ENCODE results near the gene ZNHIT1.

Gene ZNHIT1

DNA sequence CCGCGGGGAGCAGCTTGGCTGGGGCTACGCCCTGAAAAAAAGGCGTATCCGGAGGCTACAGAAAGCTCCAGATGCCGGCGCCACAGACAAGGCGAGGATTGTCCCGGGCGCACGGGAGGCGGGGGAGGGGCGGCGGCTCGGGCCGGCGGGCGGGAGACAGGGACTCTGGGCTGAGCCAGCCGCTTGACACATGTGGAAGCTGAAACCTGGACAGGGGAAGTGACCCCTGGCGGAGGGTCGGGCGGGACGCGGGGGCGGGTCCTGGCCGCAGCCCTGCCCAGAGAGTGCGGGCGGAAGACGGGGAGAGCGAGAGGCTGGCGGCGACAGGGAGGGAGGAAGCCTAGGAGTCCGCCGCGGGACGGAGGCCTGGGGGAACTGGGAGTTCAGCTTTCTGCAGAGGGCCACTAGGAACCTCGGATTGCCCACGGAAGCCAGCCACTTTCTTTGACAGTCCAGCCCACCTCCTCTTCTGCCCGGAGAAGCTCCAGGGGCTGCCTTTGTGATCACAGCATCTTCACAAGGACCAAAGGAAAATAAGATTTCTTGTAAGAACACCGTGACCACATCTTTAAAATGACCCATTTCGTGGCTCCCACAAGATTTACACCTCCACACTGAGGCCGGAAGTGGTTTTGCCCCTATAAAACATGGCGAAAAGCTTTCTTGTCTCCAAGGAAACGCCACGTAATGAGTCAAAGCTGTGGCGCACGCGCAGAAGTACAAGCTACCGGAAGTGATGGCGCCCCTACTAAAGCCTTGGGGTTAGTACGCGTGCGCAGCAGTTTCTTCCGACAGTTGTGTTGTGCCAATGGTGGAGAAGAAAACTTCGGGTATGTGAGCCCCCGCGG lies at the start of gene ZNHIT1, which contains the start of gene PLOD3:
ZNHIT1 (plus strand) TSS at position 778 of the 848 bp plus-strand sequence; CDS start at position 809, 31 bp downstream.
PLOD3 (minus strand) TSS at position 194 of the 848 bp plus-strand sequence. CDS start 307 bp downstream, outside the sequence.
- Histone ChIP-seq H3K9me3 (ENCODE audit: low read length) (no peaks in the 10 kb centered on the region), H3K27me3 (ENCODE audit: control insufficient read depth in 1 of 2, insufficient read depth in 2 of 2, low read length in 2 of 2) (no peaks in the 10 kb centered on the region), H3K4me3 (ENCODE audit: low read depth in 1 of 2, low read length in 2 of 2) (peak within 1 kb of the TSS; percentile 91 to 99), H3K27ac (ENCODE audit: low read depth, low read length) (peak within 1 kb of the TSS; percentile 95), H3K36me3 (ENCODE audit: insufficient read depth, low read length) (peaks cover 16% of the 10 kb centered on the region), H3K4me1 (ENCODE audit: insufficient read depth, low read length) (peaks cover 24% of the 10 kb centered on the region), H3K9ac (ENCODE audit: low read length) (peak within 1 kb of the TSS; percentile 75)

DNA sequence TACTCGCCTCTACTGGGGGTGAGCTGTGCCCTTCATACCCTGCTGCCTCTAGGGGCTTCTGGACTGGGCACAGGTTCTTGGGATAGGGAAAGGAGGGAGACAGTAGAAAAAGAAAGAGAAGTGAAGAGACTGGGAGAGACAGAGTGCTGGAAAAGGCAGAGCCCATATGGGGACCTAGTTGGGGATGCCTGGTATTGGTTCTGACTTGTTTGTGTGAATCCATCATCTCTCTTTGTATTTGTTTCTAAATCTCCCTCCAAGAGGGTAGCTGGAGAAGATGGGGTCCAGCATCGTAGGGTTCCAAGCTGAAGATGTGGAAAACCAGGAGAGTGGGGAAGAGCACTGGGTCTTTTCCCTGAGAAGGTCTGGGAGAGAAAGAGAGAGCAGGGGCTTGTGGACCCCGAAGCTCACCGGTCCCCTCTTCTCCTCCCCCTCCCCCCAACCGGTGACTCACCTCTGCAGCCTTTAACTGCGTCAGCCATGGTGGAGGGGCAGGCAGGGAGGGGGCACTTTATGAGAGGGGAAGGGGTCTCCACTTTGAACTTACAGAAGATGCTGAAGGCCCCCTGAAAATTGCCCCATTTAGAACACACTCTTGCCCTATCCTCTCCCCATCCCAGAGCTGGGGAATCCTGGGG lies 49.4 kb upstream of the ZNHIT1 start:
- H3K4me1 ChIP-seq (ENCODE audit: insufficient read depth, low read length), result peaks cover 17% of the 10 kb centered on the region
- no peaks in the 10 kb centered on the region for H3K9me3 ChIP-seq (ENCODE audit: low read length)
- no peak overlapping the region for H3K9ac ChIP-seq (ENCODE audit: low read length)
- peaks cover 75 to 99% of the 10 kb centered on the region in 2 donors for H3K27me3 ChIP-seq (ENCODE audit: control insufficient read depth in 1 of 2, insufficient read depth in 2 of 2, low read length in 2 of 2)
- no peaks in the 10 kb centered on the region for H3K36me3 ChIP-seq (ENCODE audit: insufficient read depth, low read length)
- no peak overlapping the region for H3K27ac ChIP-seq (ENCODE audit: low read depth, low read length)
- no peak overlapping the region for H3K4me3 ChIP-seq (ENCODE audit: low read depth in 1 of 2, low read length in 2 of 2)

DNA sequence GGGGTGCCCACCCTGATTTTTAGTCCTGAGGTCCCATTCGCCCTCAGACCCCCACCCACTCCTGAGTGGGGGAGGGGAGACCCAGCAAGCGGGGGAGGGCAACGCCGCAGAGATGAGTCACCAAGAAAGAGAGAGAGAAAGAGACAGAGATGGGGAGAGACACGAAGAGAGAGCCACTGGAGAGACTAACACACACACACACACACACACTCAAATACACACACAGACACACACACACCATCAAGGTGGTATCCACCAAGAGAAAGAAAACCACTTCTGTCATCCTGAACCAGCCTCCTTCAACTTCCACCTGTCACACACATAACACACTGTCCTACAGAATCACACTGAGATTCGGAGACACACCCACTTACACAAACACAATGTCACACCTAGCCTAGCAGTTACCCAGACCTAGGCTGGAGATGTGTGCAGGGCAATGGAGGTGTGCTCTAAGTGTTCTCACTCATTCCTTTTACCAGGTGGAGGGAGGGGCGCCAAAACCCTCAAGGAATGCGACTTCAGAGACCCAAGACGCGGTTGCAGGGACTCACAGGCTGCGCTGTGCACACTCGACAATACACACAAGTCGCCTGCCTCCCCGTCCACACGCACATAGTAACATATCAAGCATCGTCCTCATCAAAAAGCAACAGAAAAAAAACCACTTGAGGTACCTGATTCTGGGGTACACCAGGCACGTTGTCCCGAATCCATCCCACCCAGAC lies 48.7 kb upstream of the ZNHIT1 start:
- no peak overlapping the region for H3K9ac ChIP-seq (ENCODE audit: low read length)
- H3K36me3 ChIP-seq (ENCODE audit: insufficient read depth, low read length), result no peaks in the 10 kb centered on the region
- H3K4me3 ChIP-seq (ENCODE audit: low read depth in 1 of 2, low read length in 2 of 2), result no peak overlapping the region
- H3K27me3 ChIP-seq (ENCODE audit: control insufficient read depth in 1 of 2, insufficient read depth in 2 of 2, low read length in 2 of 2), result peaks cover 82 to 99% of the 10 kb centered on the region in 2 donors
- no peaks in the 10 kb centered on the region for H3K9me3 ChIP-seq (ENCODE audit: low read length)
- peaks cover 17% of the 10 kb centered on the region for H3K4me1 ChIP-seq (ENCODE audit: insufficient read depth, low read length)
- no peak overlapping the region for H3K27ac ChIP-seq (ENCODE audit: low read depth, low read length)

DNA sequence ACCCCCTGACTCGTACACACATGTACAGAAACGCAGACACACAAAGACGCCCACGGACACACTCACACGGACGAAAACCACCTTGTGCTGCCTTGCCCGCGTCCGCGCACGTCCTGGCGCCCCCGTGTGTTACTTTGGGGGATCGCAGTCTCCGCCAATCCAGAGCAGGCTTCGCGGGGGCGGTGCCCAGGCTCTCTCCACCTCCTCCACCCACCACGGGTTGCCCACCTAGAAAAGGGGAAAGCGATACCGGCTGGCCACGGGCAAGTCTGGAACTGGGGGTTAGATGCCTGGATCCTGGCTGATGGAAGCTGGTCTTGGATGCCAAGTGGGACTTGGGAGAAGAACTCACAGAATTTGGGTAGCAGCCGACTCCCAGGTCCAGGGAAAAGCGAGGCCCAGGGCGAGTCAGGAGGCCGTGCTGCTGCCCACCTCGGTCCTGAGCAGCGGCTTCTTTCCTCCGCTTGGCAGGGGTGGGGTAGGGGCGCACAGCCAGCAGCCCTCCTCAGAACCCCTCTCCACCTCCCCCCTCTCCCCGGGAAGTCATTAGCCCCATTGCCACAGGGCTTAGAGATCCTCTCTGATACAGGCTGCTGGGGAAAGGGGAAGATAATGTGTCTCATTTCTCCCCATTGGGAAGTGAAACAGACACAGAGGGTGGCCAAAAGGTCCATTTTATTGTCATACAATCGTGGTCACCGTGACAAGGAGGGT lies 48.0 kb upstream of the ZNHIT1 start:
- Histone ChIP-seq H3K36me3 (ENCODE audit: insufficient read depth, low read length) (no peaks in the 10 kb centered on the region), H3K4me3 (ENCODE audit: low read depth in 1 of 2, low read length in 2 of 2) (no peak overlapping the region), H3K27me3 (ENCODE audit: control insufficient read depth in 1 of 2, insufficient read depth in 2 of 2, low read length in 2 of 2) (peaks cover 80 to 96% of the 10 kb centered on the region in 2 donors), H3K9ac (ENCODE audit: low read length) (no peak overlapping the region), H3K9me3 (ENCODE audit: low read length) (no peaks in the 10 kb centered on the region), H3K27ac (ENCODE audit: low read depth, low read length) (no peak overlapping the region), H3K4me1 (ENCODE audit: insufficient read depth, low read length) (peaks cover 15% of the 10 kb centered on the region)

DNA sequence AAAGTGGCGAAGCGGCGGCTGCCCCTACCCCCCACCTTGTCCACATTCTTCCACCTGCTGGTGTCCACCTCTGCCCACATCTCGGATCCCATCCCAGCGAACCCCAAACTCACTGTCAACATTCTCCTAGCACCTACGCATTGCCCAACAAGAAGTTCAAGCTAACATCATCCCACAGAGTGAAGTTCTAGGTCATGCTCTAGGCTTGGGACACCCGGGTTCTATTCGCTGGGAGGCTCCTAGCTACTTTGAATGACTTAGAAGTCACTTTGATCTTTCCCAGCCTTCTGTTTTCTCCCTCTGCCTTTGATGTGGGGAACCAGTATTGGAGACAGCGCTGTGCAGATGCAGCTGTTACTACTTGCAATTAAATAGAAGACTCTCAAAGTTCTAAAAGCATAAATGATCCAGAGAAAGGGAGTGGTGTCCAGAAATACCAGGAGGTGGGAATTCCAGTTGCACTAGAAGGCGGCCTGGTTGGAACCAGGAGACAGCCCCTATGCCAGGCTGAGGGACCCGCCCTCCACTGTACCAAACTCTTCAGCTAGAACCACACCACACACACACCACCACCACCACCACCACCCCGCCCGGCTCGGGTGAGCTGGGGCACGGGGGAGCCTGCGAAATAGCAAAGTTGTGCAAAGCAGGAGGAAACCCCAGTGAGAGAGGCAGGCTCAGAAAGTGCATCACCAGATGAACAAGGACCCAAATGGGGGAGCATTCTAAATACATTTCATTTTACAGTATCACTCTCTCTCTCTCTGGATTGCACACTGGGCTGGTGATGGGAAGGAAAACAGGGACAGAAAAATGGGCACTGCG lies 47.1 kb upstream of the ZNHIT1 start:
- H3K27me3 ChIP-seq (ENCODE audit: control insufficient read depth in 1 of 2, insufficient read depth in 2 of 2, low read length in 2 of 2), result peaks cover 75 to 96% of the 10 kb centered on the region in 2 donors
- H3K9me3 ChIP-seq (ENCODE audit: low read length), result no peaks in the 10 kb centered on the region
- H3K36me3 ChIP-seq (ENCODE audit: insufficient read depth, low read length), result no peaks in the 10 kb centered on the region
- peaks cover 9% of the 10 kb centered on the region for H3K4me1 ChIP-seq (ENCODE audit: insufficient read depth, low read length)
- H3K9ac ChIP-seq (ENCODE audit: low read length), result no peak overlapping the region
- no peak overlapping the region for H3K27ac ChIP-seq (ENCODE audit: low read depth, low read length)
- H3K4me3 ChIP-seq (ENCODE audit: low read depth in 1 of 2, low read length in 2 of 2), result no peak overlapping the region

DNA sequence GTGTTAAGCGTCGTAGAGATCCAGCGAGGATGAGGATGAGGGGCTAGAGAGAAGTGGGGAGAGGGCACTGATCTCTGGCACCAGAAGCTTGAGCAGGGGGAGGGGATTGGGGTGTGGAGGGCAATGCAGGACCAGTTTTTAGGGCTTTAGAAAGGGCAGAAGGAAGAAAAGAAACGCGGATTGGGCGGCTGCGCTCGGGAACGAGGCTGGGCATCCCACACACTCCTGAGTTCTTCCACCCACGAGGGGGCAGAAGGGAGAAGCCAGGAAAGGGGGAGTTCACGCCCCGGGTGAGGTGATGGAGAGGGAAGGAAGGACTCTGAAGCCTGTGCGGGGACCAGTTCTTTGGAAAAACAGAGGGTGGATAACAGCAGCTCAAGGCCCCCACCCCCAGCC lies 46.5 kb upstream of the ZNHIT1 start:
- peaks cover 73 to 96% of the 10 kb centered on the region in 2 donors for H3K27me3 ChIP-seq (ENCODE audit: control insufficient read depth in 1 of 2, insufficient read depth in 2 of 2, low read length in 2 of 2)
- H3K9me3 ChIP-seq (ENCODE audit: low read length), result no peaks in the 10 kb centered on the region
- no peak overlapping the region for H3K27ac ChIP-seq (ENCODE audit: low read depth, low read length)
- no peak overlapping the region for H3K4me3 ChIP-seq (ENCODE audit: low read depth in 1 of 2, low read length in 2 of 2)
- no peak overlapping the region for H3K9ac ChIP-seq (ENCODE audit: low read length)
- no peaks in the 10 kb centered on the region for H3K36me3 ChIP-seq (ENCODE audit: insufficient read depth, low read length)
- H3K4me1 ChIP-seq (ENCODE audit: insufficient read depth, low read length), result peaks cover 6% of the 10 kb centered on the region

DNA sequence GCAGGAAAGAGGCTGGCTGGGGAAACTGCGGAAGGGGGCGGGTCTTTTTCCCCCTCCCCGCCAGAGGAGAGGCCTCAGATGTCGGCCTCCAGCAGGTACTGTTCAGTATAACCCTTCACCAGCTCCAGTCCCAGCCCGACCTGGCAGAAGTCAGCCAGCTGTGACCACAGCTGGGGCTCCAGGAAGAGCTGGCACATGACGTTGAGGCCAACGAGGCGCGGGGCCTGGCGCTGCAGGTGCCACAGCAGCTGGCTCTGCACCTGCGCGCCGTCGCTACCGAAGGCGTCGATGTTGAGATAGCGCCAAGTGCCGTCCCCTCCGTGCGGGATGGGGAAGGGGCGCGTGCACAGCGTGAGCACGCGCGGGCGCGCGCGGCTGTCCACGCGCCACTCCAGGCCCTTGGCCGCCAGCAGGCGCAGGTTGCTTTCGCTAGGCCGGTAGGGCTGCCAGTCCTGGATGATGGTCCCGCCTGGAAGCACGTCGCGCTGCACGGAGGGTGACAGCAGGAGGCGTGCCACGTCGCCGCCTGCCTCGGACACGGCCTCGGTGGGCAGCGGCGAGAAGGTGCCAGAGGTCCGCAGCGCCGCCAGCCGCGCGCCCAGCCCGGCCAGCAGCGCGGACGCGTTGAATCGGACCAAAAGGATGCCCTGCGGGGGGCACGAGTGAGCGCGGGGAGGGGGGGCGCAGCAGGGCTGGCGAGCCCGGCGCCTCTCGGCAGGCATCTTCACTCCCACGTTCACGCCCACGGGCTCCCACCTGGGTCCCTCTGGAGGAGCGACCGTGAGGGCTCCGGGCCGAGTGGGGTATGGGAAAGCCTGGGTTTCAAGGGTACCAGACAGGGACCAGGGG lies 45.7 kb upstream of the ZNHIT1 start:
- H3K36me3 ChIP-seq (ENCODE audit: insufficient read depth, low read length), result no peaks in the 10 kb centered on the region

DNA sequence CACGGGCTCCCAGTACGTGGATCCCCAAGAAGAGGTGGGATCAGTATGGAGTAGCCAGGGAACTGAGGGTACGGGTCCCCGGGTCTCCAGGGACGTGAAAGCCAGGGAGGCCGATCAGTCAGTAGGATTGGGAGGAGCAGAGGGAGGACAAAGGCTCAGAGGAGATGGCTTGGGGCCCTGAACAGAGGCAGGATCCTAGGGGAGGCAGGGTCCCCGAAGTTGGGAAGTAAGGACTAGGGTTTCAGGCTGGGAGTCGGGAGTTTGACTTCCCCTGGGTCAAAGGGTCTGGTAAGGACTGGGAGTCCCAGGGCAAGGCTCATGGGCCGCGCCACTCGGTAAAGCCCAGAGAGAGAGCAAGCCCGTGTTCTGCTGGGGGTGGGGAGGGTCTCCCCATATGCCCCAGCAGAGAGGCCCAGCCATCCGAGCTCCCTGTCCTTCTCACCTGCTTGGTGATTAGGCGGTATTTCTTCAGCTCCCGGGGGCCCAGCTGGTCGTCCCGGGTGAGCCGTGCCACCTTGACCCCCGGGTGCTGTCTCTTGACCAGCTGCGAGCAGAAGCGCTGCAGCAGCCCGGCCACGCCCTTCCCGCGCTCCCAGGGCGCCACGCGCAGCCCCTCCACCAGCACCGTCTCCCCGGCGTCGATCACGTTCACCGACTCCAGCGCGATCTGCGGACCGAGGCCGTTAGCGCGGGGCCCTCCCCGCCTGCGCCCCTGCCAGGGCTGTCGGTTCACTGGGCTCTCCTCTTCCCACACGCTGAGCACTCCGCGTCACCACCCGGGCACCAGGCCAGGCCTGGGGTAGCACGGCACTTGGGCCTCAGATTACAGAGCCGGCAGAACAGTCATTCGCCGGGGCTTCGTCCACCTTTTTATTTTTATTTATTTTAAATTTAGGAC lies 44.9 kb upstream of the ZNHIT1 start:
- peaks cover 76 to 97% of the 10 kb centered on the region in 2 donors for H3K27me3 ChIP-seq (ENCODE audit: control insufficient read depth in 1 of 2, insufficient read depth in 2 of 2, low read length in 2 of 2)
- peaks cover 6% of the 10 kb centered on the region for H3K4me1 ChIP-seq (ENCODE audit: insufficient read depth, low read length)
- H3K36me3 ChIP-seq (ENCODE audit: insufficient read depth, low read length), result no peaks in the 10 kb centered on the region
- H3K27ac ChIP-seq (ENCODE audit: low read depth, low read length), result no peak overlapping the region
- H3K9me3 ChIP-seq (ENCODE audit: low read length), result no peaks in the 10 kb centered on the region
- H3K4me3 ChIP-seq (ENCODE audit: low read depth in 1 of 2, low read length in 2 of 2), result no peak overlapping the region
- H3K9ac ChIP-seq (ENCODE audit: low read length), result no peak overlapping the region

More for the DNA sequence above, 45.7 kb upstream of the ZNHIT1 start:
- no peak overlapping the region for H3K4me3 ChIP-seq (ENCODE audit: low read depth in 1 of 2, low read length in 2 of 2)
- no peak overlapping the region for H3K9ac ChIP-seq (ENCODE audit: low read length)
- no peak overlapping the region for H3K27ac ChIP-seq (ENCODE audit: low read depth, low read length)
- H3K9me3 ChIP-seq (ENCODE audit: low read length), result no peaks in the 10 kb centered on the region
- peaks cover 6% of the 10 kb centered on the region for H3K4me1 ChIP-seq (ENCODE audit: insufficient read depth, low read length)
- H3K27me3 ChIP-seq (ENCODE audit: control insufficient read depth in 1 of 2, insufficient read depth in 2 of 2, low read length in 2 of 2), result peaks cover 75 to 97% of the 10 kb centered on the region in 2 donors

DNA sequence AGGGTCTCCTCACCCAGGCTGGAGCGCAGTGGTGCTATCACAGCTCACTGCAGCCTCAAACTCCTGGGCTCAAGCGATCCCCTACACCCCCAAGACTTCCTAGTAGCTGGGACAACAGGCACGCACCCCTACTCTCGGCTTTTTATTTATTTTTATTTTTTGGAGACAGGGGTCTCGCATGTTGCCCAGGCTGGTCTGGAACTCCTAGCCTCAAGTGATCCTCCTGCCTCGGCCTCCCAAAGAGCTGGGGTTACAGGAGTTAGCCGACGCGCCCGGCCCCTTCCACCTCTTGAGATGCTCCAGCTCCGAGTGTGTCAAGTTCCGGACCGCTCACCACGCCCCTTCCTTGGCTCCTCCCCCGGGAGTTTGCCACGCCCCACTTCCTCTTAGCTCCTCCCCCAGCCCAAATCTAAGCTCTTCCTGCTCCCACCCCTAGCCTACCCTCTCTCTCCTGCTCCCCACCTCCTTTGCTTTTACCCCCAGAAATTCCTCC lies 44.2 kb upstream of the ZNHIT1 start:
- Histone ChIP-seq H3K4me1 (ENCODE audit: insufficient read depth, low read length) (peaks cover 6% of the 10 kb centered on the region), H3K27ac (ENCODE audit: low read depth, low read length) (no peak overlapping the region), H3K27me3 (ENCODE audit: control insufficient read depth in 1 of 2, insufficient read depth in 2 of 2, low read length in 2 of 2) (peaks cover 71 to 97% of the 10 kb centered on the region in 2 donors), H3K4me3 (ENCODE audit: low read depth in 1 of 2, low read length in 2 of 2) (no peak overlapping the region), H3K36me3 (ENCODE audit: insufficient read depth, low read length) (no peaks in the 10 kb centered on the region), H3K9me3 (ENCODE audit: low read length) (no peaks in the 10 kb centered on the region), H3K9ac (ENCODE audit: low read length) (no peak overlapping the region)
